ENCODE measurements around the gene ABHD2. TPM values are rescaled to one million over a fixed set of nuclear protein-coding genes. Genes with fewer than 3 reads are reported as not detected.

Gene ABHD2
- polyA plus RNA-seq, 3 donors: 30.8 to 67.1 (median 37.3) TPM

GRCh38 chr15:89097313-89097712 lies 9.1 kb downstream of the ABHD2 start:
- peaks cover 0 to 3% (median 0%) of the 10 kb centered on the region in 7 donors for H3K9me3 Mint-ChIP-seq
- no peak for DNase-seq
- Histone ChIP-seq H3K27me3 (ENCODE audit: control insufficient read depth in 2 of 2, insufficient read depth in 2 of 2, low read length in 2 of 2) (no peaks in the 10 kb centered on the region), H3K9me3 (replicated peaks in 1 of 2; ENCODE audit: control insufficient read depth in 1 of 2, insufficient read depth in 1 of 2, low read length in 2 of 2) (no peaks in the 10 kb centered on the region), H3K9ac (ENCODE audit: insufficient read depth, low read length, poor library complexity, severe bottlenecking) (no peak overlapping the region), H4K20me1 (ENCODE audit: insufficient read depth, low read length) (peaks cover 23% of the 10 kb centered on the region), H3K36me3 (replicated peaks in 1 of 2; ENCODE audit: control insufficient read depth in 1 of 2, insufficient read depth in 2 of 2, low read length in 2 of 2) (peaks cover 0 to 55% of the 10 kb centered on the region in 2 donors), H3K4me3 (replicated peaks in 1 of 3; ENCODE audit: low read depth in 2 of 3, low read length in 3 of 3) (no peak overlapping the region), H2AFZ (ENCODE audit: insufficient read depth, low read depth, low read length, poor library complexity, severe bottlenecking) (no peak overlapping the region), H3K27ac (ENCODE audit: low read depth in 1 of 2, low read length in 2 of 2) (no peak overlapping the region), H3K4me2 (replicated peaks; ENCODE audit: extremely low read depth, low read length, poor library complexity, severe bottlenecking) (no peak overlapping the region), H3K4me1 (ENCODE audit: control insufficient read depth in 1 of 2, insufficient read depth in 2 of 2, low read length in 2 of 2) (peaks cover 33 to 37% of the 10 kb centered on the region in 2 donors), H3K79me2 (ENCODE audit: insufficient read depth, low read length) (peaks cover 96% of the 10 kb centered on the region)
- no peak overlapping the region for H3K4me3 Mint-ChIP-seq
- no peak for TF ChIP-seq CTCF (IDR thresholded peaks at IDR 0.05)
- intact Hi-C loops (cut with micrococcal nuclease): no loop called here
- H3K4me1 Mint-ChIP-seq: peaks cover 47% of the 10 kb centered on the region
- peak overlapping the region in 2 of 7 donors; percentile 10 to 66 for H3K27ac Mint-ChIP-seq
- no CpG with 5 or more reads among the region's 1 CpG for WGBS (ENCODE audit: insufficient coverage)
- H3K36me3 Mint-ChIP-seq: peaks cover 51 to 62% of the 10 kb centered on the region in 2 donors
- H3K27me3 Mint-ChIP-seq (ENCODE audit: low read depth in 3 of 3): no peaks in the 10 kb centered on the region

- Histone ChIP-seq H3K36me3 (replicated peaks in 1 of 2; ENCODE audit: control insufficient read depth in 1 of 2, insufficient read depth in 2 of 2, low read length in 2 of 2) (peaks cover 2 to 64% of the 10 kb centered on the region in 2 donors), H3K4me3 (replicated peaks in 1 of 3; ENCODE audit: low read depth in 2 of 3, low read length in 3 of 3) (no peak overlapping the region), H3K4me1 (ENCODE audit: control insufficient read depth in 1 of 2, insufficient read depth in 2 of 2, low read length in 2 of 2) (peaks cover 23 to 27% of the 10 kb centered on the region in 2 donors), H3K9me3 (replicated peaks in 1 of 2; ENCODE audit: control insufficient read depth in 1 of 2, insufficient read depth in 1 of 2, low read length in 2 of 2) (no peaks in the 10 kb centered on the region), H2AFZ (ENCODE audit: insufficient read depth, low read depth, low read length, poor library complexity, severe bottlenecking) (no peak overlapping the region), H3K79me2 (ENCODE audit: insufficient read depth, low read length) (peaks cover 96% of the 10 kb centered on the region), H3K4me2 (replicated peaks; ENCODE audit: extremely low read depth, low read length, poor library complexity, severe bottlenecking) (no peak overlapping the region), H3K27ac (ENCODE audit: low read depth in 1 of 2, low read length in 2 of 2) (no peak overlapping the region), H3K27me3 (ENCODE audit: control insufficient read depth in 2 of 2, insufficient read depth in 2 of 2, low read length in 2 of 2) (no peaks in the 10 kb centered on the region), H3K9ac (ENCODE audit: insufficient read depth, low read length, poor library complexity, severe bottlenecking) (no peak overlapping the region), H4K20me1 (ENCODE audit: insufficient read depth, low read length) (peaks cover 31% of the 10 kb centered on the region)
- DNase-seq: no peak
- H3K36me3 Mint-ChIP-seq: peaks cover 57 to 67% of the 10 kb centered on the region in 2 donors
- H3K27ac Mint-ChIP-seq: peak overlapping the region in 3 of 7 donors; percentile 26 to 70 (median 40)
- H3K27me3 Mint-ChIP-seq (ENCODE audit: low read depth in 3 of 3): no peaks in the 10 kb centered on the region
- 100% methylated on average over 1 of the region's 1 CpG for WGBS (ENCODE audit: insufficient coverage)
- H3K9me3 Mint-ChIP-seq: peaks cover 0 to 3% (median 0%) of the 10 kb centered on the region in 7 donors
- H3K4me1 Mint-ChIP-seq: peaks cover 42% of the 10 kb centered on the region
- TF ChIP-seq CTCF (IDR thresholded peaks at IDR 0.05): no peak
- no peak overlapping the region for H3K4me3 Mint-ChIP-seq
- intact Hi-C loops (cut with micrococcal nuclease): no loop called here
Observed at GRCh38 chr15:89098281-89098680, 10.0 kb downstream of the ABHD2 start.
